GM19239 (cell line): ENCODE data around the gene RAB30.

Experiments used
- DNase-seq: peaks from one replicate; pipeline ENCODE4 v3.0.0; 2011; ENCODE audit warnings: low spot score; ENCODE audit not compliant: insufficient read length
- FAIRE-seq: peaks from 2 replicates; lab custom pipeline; 2011; peaks lifted over from hg19 to GRCh38; lab: Jason Lieb, UNC

The RAB30 gene

DNA sequence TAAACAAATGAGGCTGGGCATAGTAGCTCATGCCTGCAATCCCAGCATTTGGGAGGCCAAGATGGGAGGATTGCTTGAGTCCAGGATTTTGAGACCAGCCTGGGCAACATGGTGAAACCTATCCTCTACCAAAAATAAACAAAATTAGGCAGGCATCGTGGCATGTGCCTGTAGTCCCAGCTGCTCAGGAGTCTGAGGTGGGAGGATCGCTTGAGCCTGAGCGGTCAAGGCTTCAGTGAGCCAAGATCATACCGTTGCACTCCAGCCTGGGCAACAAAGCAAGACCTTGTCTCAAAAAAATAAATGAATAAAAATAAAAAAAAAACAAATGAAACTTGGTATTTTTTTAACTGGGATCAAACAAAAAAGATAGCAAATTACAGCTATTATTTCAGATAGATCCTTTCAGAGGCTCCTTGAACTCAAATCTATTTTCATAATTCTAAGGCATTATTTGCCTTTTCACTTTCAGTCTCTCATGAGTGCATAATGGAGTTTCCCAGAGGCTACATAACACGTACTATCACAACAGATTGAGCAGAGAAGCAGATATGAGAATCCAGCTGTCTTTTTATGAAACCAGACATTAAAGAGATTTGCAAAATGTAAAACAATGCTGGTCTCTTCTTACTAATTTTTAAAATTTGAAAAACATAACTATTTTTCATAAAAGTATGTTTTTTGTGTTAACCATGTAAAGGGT lies 147.0 kb downstream of the RAB30 start:
- no peak for FAIRE-seq
- DNase-seq: no peak
